ENCODE results near the gene LRRTM3.

DNA sequence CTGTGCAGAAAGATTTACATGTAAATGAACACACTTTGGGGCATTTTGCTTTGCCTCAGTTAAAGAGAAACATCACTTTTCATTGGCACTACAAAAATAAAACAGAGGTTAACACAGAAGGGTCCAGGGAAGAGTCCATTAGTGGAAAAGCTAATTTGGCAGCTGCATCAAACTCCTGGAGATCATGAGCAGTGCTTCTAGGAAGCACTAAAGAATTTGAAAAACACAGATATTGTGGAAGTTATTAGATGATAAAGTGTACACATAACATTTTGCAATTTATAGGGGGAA, 161.2 kb downstream of the LRRTM3 start:
- TF ChIP-seq CTCF (IDR thresholded peaks at IDR 0.05) (no peak), ZFX (IDR thresholded peaks at IDR 0.05; ENCODE audit: borderline replicate concordance) (no peak)

All from 22Rv1 (cell line).